ENCODE data around the gene ENTPD8.

ENTPD8 gene

DNA sequence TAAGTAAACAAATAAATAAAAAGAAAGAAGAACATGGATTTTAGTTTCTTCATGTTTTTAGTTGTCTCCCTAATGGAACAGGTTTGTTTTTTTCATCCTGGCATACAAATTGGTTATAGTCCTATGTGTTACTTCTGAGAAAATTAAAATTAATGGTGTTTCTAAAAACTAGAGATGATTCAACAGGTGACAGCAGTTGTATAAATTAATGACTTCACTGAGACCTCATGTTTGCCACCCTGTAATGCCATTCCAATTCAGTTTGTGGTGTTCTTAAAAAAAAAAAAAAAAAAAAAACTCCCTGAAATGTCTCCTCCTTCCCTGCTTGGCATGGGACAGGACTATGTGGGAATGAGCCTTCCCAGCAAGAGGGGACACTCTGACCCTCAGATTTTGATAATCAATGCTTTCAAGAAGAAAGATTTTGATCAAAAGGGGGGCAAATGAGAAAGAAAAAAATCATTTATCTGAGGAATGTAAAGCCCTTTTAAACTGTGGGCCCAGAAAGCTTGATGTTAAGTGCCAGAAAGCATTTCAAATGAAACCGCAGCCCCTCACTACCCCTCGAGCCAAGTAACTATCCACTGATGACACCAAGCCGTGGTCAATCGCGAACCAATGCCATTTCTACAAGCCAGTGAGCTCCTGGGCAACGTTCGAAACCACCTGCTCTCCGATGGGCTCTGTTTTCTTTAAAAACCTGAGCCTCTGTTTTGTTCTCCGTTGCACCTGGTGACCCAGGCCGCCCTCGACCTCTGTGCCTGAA, 19.1 kb downstream of the ENTPD8 start:
- TF ChIP-seq, protein P1, sequence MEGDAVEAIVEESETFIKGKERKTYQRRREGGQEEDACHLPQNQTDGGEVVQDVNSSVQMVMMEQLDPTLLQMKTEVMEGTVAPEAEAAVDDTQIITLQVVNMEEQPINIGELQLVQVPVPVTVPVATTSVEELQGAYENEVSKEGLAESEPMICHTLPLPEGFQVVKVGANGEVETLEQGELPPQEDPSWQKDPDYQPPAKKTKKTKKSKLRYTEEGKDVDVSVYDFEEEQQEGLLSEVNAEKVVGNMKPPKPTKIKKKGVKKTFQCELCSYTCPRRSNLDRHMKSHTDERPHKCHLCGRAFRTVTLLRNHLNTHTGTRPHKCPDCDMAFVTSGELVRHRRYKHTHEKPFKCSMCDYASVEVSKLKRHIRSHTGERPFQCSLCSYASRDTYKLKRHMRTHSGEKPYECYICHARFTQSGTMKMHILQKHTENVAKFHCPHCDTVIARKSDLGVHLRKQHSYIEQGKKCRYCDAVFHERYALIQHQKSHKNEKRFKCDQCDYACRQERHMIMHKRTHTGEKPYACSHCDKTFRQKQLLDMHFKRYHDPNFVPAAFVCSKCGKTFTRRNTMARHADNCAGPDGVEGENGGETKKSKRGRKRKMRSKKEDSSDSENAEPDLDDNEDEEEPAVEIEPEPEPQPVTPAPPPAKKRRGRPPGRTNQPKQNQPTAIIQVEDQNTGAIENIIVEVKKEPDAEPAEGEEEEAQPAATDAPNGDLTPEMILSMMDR (IDR thresholded peaks at IDR 0.05): no peak

DNA sequence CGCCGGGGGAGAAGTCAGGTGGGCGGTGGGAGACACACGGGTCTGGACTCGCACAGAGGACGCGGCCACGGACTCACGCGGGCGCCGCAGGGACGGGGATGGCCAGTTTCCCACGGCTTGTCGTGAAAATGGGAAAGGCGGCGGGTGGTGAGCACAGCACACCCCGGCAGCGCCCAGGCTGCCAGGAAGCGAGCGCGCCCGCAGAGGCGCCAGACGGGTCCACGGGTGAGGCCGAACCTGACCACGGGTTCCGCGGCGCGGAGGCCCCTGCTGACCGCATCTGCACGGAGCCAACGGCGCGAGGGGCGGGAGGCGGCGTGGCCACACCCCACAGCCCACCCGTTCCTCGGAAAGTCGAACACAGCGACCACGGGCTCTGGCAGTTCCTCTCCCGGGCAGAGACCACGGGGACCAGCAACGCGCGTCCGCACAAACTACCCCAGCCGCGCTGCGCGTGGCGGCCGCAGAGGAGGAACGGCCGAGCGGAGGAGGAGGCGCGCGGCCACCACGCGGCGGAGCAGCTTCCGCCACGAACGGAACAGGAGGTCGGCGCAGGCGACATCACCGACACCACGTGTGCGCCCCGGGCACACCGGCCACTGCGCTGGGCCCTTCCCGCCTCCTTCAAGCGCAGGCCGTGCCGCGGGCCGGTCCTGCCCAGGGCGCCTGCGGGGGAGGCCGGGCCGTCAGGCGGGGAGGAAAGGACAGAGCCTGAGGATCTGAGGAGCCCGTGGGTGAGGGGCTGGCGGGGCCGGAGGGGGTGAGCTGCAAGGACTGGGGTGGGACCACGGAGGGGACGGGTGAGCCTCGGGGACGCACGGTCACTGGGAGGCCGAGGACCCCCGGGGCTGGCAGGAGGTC, 23.8 kb downstream of the ENTPD8 start:
- TF ChIP-seq, protein P1 (IDR thresholded peaks at IDR 0.05): no peak

DNA sequence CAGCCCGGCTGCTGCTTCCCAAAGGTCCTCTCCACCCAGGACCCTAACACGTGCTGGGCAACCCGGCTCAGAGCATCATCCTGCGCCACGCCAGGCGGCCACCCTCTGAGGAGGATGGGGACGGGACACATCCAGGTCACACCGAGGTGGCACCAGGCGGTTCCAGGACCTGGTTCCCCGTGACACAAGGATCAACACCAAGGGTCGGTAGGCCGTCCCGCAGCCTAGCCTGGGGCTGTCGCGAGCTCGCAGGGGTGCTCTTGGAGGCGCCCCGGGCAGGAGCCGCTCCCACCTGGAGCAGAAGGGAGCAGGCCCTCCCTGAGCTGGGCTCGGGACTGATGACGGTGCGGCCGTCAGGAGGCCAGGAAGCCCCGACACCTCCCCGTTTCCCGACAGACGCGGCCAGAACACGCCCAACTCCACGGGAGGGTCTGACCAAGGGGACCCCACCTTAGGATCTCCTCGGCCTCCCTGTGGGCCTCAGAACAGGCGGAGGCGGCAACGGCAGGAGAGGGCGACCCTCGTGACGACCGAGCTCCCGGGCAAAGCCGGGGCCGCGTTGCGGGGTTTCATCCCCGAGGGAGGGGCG, 24.5 kb downstream of the ENTPD8 start:
- TF ChIP-seq, protein P1 (IDR thresholded peaks at IDR 0.05): no peak

DNA sequence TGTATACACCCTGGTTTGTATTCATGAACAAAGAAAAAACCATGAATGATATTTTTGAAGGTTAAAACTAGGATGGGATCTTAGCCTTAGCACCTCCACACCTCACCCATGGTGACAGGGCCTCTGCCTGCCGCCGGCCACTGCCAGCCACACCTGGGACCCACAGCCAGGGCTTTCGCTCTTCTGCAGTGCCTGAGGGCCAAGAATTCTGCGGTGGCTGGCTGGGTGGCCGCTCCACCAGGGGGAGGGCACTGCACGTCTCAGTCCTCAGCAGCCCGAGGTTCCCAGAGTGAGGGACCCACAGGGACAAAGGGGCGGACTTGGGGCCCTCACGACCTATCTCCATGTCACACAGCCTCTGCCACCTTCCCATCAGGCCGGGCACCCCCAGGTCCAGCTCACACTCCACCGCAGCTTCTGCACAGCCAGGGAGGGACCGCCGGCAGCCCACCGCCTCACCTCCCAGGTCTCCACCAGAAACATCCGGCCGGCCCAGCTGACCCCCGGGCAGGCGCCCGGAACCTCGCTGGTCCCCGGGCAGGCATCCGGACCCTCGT, 25.1 kb downstream of the ENTPD8 start:
- TF ChIP-seq, protein P1 (IDR thresholded peaks at IDR 0.05): no peak

DNA sequence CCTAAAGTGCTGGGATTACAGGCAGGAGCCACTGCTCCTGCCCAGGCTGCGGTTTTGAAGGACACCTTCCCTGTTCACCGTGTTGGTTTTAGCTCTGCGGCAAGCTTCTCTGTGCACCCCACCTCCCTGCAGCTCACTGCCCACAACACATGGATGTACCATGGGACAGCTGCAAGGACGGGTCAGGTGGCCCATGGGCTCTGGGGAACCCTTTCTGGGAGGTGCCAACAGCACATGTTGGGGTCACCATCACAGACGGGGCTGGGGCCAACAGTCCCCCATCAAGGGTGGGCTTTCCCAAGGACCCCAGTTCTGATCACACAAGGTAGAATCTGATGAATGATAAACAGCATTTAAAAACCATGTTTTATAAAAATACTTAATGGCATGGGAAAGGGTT, 25.7 kb downstream of the ENTPD8 start:
- TF ChIP-seq, protein P1 (IDR thresholded peaks at IDR 0.05): no peak

DNA sequence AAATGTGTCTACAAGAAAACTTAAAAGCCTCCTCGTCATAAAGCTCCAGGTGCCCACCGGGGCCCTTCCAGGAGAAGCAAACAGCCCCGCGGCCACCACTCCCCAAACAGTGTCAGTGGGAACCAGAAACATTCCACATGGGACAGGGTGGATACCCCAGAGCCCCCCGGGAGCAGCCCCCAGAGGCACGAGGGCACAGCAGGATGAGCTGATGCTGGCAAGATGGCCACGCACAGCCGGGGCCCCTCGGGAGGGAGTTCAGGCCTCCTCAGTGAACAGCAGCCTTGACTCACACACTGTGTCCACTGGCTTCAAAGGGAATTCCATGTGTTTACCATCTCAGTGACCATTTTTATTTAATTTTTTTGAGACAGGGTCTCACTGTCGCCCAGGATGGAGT, 28.7 kb downstream of the ENTPD8 start:
- TF ChIP-seq, protein P1 (IDR thresholded peaks at IDR 0.05): no peak

DNA sequence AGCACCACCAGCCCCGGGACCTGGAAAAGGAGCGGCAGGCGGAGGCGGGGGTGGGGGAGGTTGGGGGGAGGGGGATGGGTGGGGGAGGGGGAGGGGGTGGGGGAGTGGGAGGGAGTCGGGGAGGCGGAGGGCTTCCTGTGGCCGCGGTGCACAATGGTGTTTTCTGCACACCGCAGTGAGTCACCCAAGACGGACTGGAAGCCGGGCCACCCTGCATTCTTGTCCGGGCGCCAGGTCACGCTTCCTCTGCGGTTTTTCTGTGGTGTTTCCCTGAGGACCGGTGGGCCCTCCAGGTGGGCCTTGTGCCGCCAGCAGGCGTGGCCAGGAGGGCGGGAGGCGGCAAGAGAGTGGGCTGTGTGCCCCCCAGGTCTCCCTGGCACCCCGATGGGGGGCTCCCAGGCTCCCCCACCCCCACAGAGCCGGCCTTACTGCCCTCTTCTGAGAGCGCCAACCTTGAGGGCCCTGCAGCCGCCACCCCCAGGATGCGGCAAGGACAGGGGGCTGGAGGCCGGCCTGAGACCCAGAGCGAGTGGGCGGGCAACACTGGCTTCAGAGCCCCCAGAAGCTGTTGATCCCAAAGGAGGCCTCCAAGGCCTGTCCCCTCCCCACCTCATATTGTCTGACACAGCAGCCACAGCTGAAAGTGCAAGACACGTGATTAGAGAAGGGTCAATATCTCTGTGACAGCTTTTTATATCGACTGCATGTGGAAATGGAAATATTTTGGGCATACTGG, 29.3 kb downstream of the ENTPD8 start:
- TF ChIP-seq, protein P1 (IDR thresholded peaks at IDR 0.05): no peak
